Heart right ventricle (tissue), 16 donors: ENCODE measurements around the gene DPPA2. TPM values are rescaled to one million over a fixed set of nuclear protein-coding genes. Genes with fewer than 3 reads are reported as not detected.

ENCODE experiments used
- ATAC-seq, 8 donors: fragments of 200-7000 bp; cut with Tn5 transposase; one replicate each; pipeline ENCODE4 v1.9.1; 2020; ENCODE audit warnings: mild to moderate bottlenecking in 8 of 8, moderate library complexity in 8 of 8, moderate number of reproducible peaks in 1 of 8
- DNase-seq, 2 donors: peaks; one replicate each; pipeline ENCODE4 v3.0.0-alpha.2; 2020
- H3K27ac ChIP-seq, 10 donors: fragments of 200-600 bp; sonication (generic) in 2 of 10; one replicate each; pipeline versions ENCODE4 v1.5.0 to v1.8.0; 2020 to 2022; ENCODE audit warnings: mild to moderate bottlenecking in 3 of 10
- H3K27me3 ChIP-seq, 7 donors: fragments of 200-600 bp; one replicate each; pipeline ENCODE4 v1.8.0; 2021 to 2022; ENCODE audit warnings: mild to moderate bottlenecking in 2 of 7
- H3K36me3 ChIP-seq, 9 donors: fragments of 200-600 bp; sonication (generic) in 1 of 9; one replicate each; pipeline versions ENCODE4 v1.5.0 to v1.8.0; 2020 to 2022; ENCODE audit warnings: mild to moderate bottlenecking in 2 of 9
- H3K4me1 ChIP-seq, 9 donors: fragments of 200-600 bp; sonication (generic) in 1 of 9; one replicate each; pipeline versions ENCODE4 v1.5.0 to v1.8.0; 2020 to 2022; ENCODE audit warnings: mild to moderate bottlenecking in 4 of 9
- H3K4me3 ChIP-seq, 10 donors: fragments of 200-600 bp; sonication (generic) in 2 of 10; one replicate each; pipeline versions ENCODE4 v1.5.0 to v1.8.0; 2020 to 2022; ENCODE audit warnings: mild to moderate bottlenecking in 7 of 10, moderate library complexity in 2 of 10
- H3K9me3 ChIP-seq, 11 donors: fragments of 200-600 bp in 10 of 11; sonication (generic) in 2 of 11; one replicate each; pipeline versions ENCODE4 v1.5.0 to v1.8.0; 2013 to 2022; ENCODE audit warnings: mild to moderate bottlenecking in 2 of 11, control low read depth in 1 of 11, moderate library complexity in 1 of 11
- CTCF ChIP-seq, 9 donors: fragments of 200-600 bp; sonication (generic) in 2 of 9; IDR thresholded peaks; one replicate each; pipeline versions ENCODE4 v1.5.0 to v1.8.0; 2021 to 2022; ENCODE audit warnings: antibody characterized with exemption in 9 of 9, mild to moderate bottlenecking in 5 of 9, moderate library complexity in 1 of 9
- WGBS, 2 donors: extraction: QIAGEN DNeasy Blood & Tissue Kit; methylation state at CpG; one replicate each; pipeline ENCODE4 v1.1.7; 2013; ENCODE audit warnings: inconsistent platforms in 1 of 2; 5-methylcytosine and 5-hydroxymethylcytosine counted together
- intact Hi-C, 10 donors: fragments of 100-400 bp; cut with DNase I; formaldehyde crosslinking; loops; one replicate each; pipeline versions ENCODE4 v1.11.1 to v1.14.2; 2022
- polyA plus RNA-seq, 2 donors: library from polyadenylated mRNA; stranded (reverse); fragments of 200-250 nt; gene quantifications; one replicate each; pipeline ENCODE4 v1.2.3, GENCODE V29; 2013
- total RNA-seq, 10 donors: library from RNA; stranded (reverse); fragmentation: NEBNext Ultra II Directional in 3 of 10; extraction: Animal tissue kit (Norgen Biotek cat#: 25700) in 3 of 10; gene quantifications; one replicate each; pipeline versions ENCODE4 v1.2.1 to v1.2.4, GENCODE V29; 2021 to 2023
- donor health status: Arrhythmogenic right ventricular cardiomyopathy.
- donor health status: ischemic (EF 13 %, LVEDD 7.1; RV severe dilation, severe dysfunction).
- donor health status: healthy with polysubstance abuse.
- donor health status: DM: no; HTN: yes; CAD: no.
- donor health status: DM: no; HTN: no; CAD: no.
- donor health status: ischemic (EF 25% LVEDD 6.9; RV normal size, moderate dysfunction).
- donor health status: ischemic (EF 25% LVEDD 5.7; RV mildly dilated, moderate dysfunction).
- donor health status: healthy.
- donor health status: DM: yes; HTN: yes; CAD: no.
- donor health status: Ischemic cardiomyopathy.
- donor health status: ischemic (EF 35%, LVEDD 5.7; RV mildly dilated, moderate dysfunction).
- donor health status: nonischemic (EF 11% LVEDD 7.7; RV severe dilation, severe dysfunction).
- donor health status: DM: yes; HTN: yes; CAD: no.
- donor health status: PGD.
- donor health status: ischemic (EF 29% LVEDD 5.4; RV normal size, mild dysfunction).
- donor health status: nonischemic (EF 23%, LVEDD 6.1; RV moderate dilation, normal function).

Gene DPPA2
- total and polyA plus RNA-seq, 12 donors: not detected

- intact Hi-C loops: loop anchor here in 1 of 10 donors (10.0 kb wide), 1 partner anchor 60 kb away; no protein-coding TSS in a partner anchor
- H3K27me3 ChIP-seq: no peaks in the 10 kb centered on the region
- DNase-seq (no peak), ATAC-seq (no peak)
- H3K36me3 ChIP-seq: no peaks in the 10 kb centered on the region
- no peaks in the 10 kb centered on the region for H3K4me1 ChIP-seq
- no peak overlapping the region for H3K27ac ChIP-seq
- H3K9me3 ChIP-seq: no peaks in the 10 kb centered on the region
- no peak for TF ChIP-seq CTCF (IDR thresholded peaks at IDR 0.05)
- H3K4me3 ChIP-seq: no peak overlapping the region
- WGBS, 2 donors: 63 to 76% methylated on average over 4 to 5 of the region's 5 CpGs
Measured at GRCh38 chr3:109254770-109255169, 61.5 kb downstream of the DPPA2 start.

GRCh38 chr3:109252641-109253040, 63.7 kb downstream of the DPPA2 start:
- Histone ChIP-seq H3K36me3 (no peaks in the 10 kb centered on the region), H3K4me3 (no peak overlapping the region), H3K27me3 (no peaks in the 10 kb centered on the region), H3K27ac (no peak overlapping the region), H3K4me1 (no peaks in the 10 kb centered on the region), H3K9me3 (peaks cover 0 to 6% (median 0%) of the 10 kb centered on the region in 11 donors)
- intact Hi-C loops: loop anchor here in 1 of 10 donors (10.0 kb wide), 1 partner anchor 58 kb away; no protein-coding TSS in a partner anchor
- DNase-seq: no peak
- no peak for ATAC-seq
- TF ChIP-seq CTCF (IDR thresholded peaks at IDR 0.05): no peak
- WGBS, 2 donors: 78 to 89% methylated on average over 3 of the region's 3 CpGs

Other genes with a start within 250 kb of the DPPA2 start
- not detected for gene MORC1, start 198.4 kb downstream of the DPPA2 start, total RNA-seq
- not detected for gene MORC1, start 198.4 kb downstream of the DPPA2 start, polyA plus RNA-seq
- gene C3orf85, start 179.8 kb downstream of the DPPA2 start, total RNA-seq: not detected
- gene C3orf85, start 179.8 kb downstream of the DPPA2 start, polyA plus RNA-seq: not detected
- not detected for gene DPPA4, start 21.0 kb upstream of the DPPA2 start, total RNA-seq
- under 1 TPM in 1 of 2 donors, not detected in 1; 0.01 TPM for gene DPPA4, start 21.0 kb upstream of the DPPA2 start, polyA plus RNA-seq